Peyer's patch (tissue), 4 donors: Measurements from ENCODE around the gene NIPBL. TPM values are rescaled to one million over a fixed set of nuclear protein-coding genes. Genes with fewer than 3 reads are reported as not detected.
"Not testable (repeated sequence)": the region's sequence is repeated elsewhere in the genome, so short reads cannot be mapped to it uniquely, and the experiment has no call there.

Experiments used
- DNase-seq, 3 donors: peaks; one replicate each; pipeline ENCODE4 v3.0.0-alpha.2; 2017 to 2019
- H3K27ac ChIP-seq, 4 donors: fragments of 200-600 bp; sonication (generic); one replicate each; pipeline ENCODE4 v1.5.1; 2016 to 2019
- H3K27me3 ChIP-seq, 2 donors: fragments of 200-600 bp; sonication (generic); one replicate each; pipeline ENCODE4 v1.5.1; 2019
- H3K36me3 ChIP-seq, 3 donors: fragments of 200-600 bp; sonication (generic); one replicate each; pipeline ENCODE4 v1.5.1; 2016 to 2019
- H3K4me1 ChIP-seq, 4 donors: fragments of 200-600 bp; sonication (generic); one replicate each; pipeline ENCODE4 v1.5.1; 2016 to 2019
- H3K4me3 ChIP-seq, 4 donors: fragments of 200-600 bp; sonication (generic); 1 replicate in 3 of 4; 2 replicates in 1 of 4; pipeline ENCODE4 v1.5.1; 2016 to 2019; ENCODE audit warnings: mild to moderate bottlenecking in 1 of 4
- H3K9me3 ChIP-seq, 4 donors: fragments of 200-600 bp; sonication (generic); one replicate each; pipeline ENCODE4 v1.5.1; 2016 to 2019; ENCODE audit warnings: mild to moderate bottlenecking in 1 of 4
- POLR2A ChIP-seq, 2 donors: fragments of 450-650 bp; IDR thresholded peaks; one replicate each; pipeline ENCODE4 v1.5.1; 2017; ENCODE audit warnings: antibody characterized with exemption in 2 of 2, mild to moderate bottlenecking in 2 of 2, moderate library complexity in 2 of 2
- total RNA-seq, 4 donors: library from RNA; depleted of rRNA; stranded (reverse); fragments of >200 nt; gene quantifications; one replicate each; pipeline ENCODE4 v1.1.0, GENCODE V29; 2016
- TF ChIP-seq, protein P1 (sequence below), 6 experiments: fragments of 450-650 bp in 4 of 6; fragments of 200-600 bp in 2 of 6; sonication (generic) in 1 of 6; IDR thresholded peaks; one replicate each; pipeline ENCODE4 v1.5.1; 2017 to 2019; ENCODE audit warnings: antibody characterized with exemption in 6 of 6, mild to moderate bottlenecking in 3 of 6, moderate library complexity in 1 of 6

Gene NIPBL
- total RNA-seq, 4 donors from 2014 or later, result 48.7 to 109 (median 68.8) TPM

DNA sequence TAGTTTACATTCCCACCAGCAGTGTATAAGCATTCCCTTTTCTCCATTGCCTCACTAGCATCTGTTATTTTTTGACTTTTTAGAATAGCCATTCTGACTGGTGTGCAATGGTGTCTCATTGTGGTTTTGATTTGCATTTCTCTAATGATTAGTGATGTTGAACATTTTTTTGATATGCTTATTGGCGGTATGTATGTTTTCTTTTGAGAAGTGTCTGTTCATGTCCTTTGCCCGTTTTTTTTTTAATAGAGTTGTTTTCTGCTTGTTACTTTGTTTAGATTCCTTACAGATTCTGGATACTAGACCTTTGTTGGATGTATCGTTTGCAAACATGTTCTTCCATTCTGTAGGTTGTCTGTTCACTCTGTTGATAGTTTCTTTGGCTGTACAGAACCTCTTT, 25.3 kb downstream of the NIPBL start:
- Histone ChIP-seq H3K27me3 (no peaks in the 10 kb centered on the region), H3K36me3 (no peaks in the 10 kb centered on the region), H3K4me1 (no peaks in the 10 kb centered on the region), H3K4me3 (no peak overlapping the region), H3K9me3 (no peaks in the 10 kb centered on the region), H3K27ac (no peak overlapping the region)
- DNase-seq, result no peak
- no peak for TF ChIP-seq POLR2A (IDR thresholded peaks at IDR 0.05)
- TF ChIP-seq, protein P1, sequence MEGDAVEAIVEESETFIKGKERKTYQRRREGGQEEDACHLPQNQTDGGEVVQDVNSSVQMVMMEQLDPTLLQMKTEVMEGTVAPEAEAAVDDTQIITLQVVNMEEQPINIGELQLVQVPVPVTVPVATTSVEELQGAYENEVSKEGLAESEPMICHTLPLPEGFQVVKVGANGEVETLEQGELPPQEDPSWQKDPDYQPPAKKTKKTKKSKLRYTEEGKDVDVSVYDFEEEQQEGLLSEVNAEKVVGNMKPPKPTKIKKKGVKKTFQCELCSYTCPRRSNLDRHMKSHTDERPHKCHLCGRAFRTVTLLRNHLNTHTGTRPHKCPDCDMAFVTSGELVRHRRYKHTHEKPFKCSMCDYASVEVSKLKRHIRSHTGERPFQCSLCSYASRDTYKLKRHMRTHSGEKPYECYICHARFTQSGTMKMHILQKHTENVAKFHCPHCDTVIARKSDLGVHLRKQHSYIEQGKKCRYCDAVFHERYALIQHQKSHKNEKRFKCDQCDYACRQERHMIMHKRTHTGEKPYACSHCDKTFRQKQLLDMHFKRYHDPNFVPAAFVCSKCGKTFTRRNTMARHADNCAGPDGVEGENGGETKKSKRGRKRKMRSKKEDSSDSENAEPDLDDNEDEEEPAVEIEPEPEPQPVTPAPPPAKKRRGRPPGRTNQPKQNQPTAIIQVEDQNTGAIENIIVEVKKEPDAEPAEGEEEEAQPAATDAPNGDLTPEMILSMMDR (IDR thresholded peaks at IDR 0.05), result no peak

DNA sequence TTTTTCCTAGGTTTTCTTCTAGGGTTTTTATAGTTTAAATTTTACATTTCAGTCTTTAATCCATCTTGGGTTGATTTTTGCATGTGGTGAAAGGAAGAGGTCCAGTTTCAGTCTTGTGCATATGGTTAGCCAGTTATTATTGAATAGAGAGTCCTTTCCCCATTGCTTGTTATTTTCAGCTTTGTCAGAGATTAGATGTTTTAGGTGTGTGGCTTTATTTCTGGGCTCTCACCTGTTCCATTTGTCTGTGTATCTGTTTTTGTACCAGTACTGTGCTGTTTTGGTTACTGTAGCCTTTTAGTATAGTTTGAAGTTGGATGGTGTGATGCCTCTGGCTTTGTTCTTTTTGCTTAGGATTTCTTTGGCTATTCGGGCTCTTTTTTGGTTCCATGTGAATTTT, 25.8 kb downstream of the NIPBL start:
- no peak overlapping the region for H3K4me3 ChIP-seq
- H3K27me3 ChIP-seq, result no peaks in the 10 kb centered on the region
- no peak for DNase-seq
- no peaks in the 10 kb centered on the region for H3K36me3 ChIP-seq
- H3K9me3 ChIP-seq, result no peaks in the 10 kb centered on the region
- H3K4me1 ChIP-seq, result no peaks in the 10 kb centered on the region
- no peak overlapping the region for H3K27ac ChIP-seq
- TF ChIP-seq, protein P1 (IDR thresholded peaks at IDR 0.05), result no peak
- no peak for TF ChIP-seq POLR2A (IDR thresholded peaks at IDR 0.05)

DNA sequence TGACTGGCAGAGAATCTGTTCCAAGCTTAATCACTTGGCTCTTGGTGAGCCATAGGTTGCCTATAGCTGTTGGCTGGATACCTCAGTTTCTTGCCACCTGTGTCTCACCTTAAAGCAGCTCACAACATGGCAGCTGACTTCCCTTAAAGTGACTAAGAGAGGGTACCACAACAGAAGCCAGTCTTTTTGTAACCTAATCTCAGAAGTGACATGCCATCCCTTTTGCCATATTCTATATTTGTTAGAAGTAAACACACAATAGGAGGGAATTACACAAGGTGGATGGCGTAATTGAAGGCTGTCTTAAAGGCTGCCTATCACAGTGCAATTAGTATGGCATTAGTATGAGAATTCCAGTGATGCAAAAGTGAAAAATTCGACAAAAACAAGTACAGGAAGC, 28.1 kb downstream of the NIPBL start:
- DNase-seq, result no peak
- no peak for TF ChIP-seq POLR2A (IDR thresholded peaks at IDR 0.05)
- TF ChIP-seq, protein P1 (IDR thresholded peaks at IDR 0.05), result no peak
- H3K4me3 ChIP-seq, result no peak overlapping the region
- H3K36me3 ChIP-seq, result no peaks in the 10 kb centered on the region
- no peaks in the 10 kb centered on the region for H3K4me1 ChIP-seq
- no peak overlapping the region for H3K27ac ChIP-seq
- no peaks in the 10 kb centered on the region for H3K9me3 ChIP-seq
- no peaks in the 10 kb centered on the region for H3K27me3 ChIP-seq

DNA sequence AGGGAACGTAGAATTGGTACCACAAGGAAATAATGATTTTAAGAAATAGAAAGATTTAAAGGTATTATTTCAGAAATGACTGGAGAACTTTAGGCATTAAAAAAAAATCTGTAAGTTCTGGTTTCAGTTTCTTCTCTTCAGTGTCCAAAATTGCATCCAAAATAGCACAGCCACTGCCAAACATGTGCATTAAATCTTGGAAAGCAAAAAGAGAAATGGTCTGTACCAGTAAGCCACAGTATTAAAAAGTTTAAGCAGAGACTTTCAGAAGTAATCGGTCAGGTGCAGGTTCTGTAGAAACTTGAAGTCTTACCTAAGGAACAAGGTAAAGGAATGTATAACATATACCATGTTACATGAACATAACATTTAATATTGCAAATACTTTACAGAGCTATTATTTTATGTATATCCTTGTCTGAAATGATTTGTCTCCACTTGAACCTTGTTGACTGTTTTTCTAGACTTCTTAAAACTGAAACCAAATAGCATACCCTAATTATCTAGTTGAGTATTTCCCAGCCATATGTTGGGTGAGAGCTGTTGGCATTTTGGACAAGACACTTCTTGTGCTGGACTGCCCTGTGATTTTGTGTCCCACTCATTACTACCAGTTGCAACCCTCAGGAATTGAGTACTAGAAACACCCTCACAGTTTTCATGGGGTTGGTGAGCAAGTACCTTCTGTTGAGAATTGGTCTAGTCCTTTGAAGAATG, 32.1 kb downstream of the NIPBL start:
- Histone ChIP-seq H3K4me3 (no peak overlapping the region), H3K27me3 (no peaks in the 10 kb centered on the region), H3K36me3 (no peaks in the 10 kb centered on the region), H3K27ac (no peak overlapping the region), H3K9me3 (no peaks in the 10 kb centered on the region), H3K4me1 (no peaks in the 10 kb centered on the region)
- no peak for DNase-seq
- TF ChIP-seq, protein P1 (IDR thresholded peaks at IDR 0.05), result no peak
- no peak for TF ChIP-seq POLR2A (IDR thresholded peaks at IDR 0.05)

DNA sequence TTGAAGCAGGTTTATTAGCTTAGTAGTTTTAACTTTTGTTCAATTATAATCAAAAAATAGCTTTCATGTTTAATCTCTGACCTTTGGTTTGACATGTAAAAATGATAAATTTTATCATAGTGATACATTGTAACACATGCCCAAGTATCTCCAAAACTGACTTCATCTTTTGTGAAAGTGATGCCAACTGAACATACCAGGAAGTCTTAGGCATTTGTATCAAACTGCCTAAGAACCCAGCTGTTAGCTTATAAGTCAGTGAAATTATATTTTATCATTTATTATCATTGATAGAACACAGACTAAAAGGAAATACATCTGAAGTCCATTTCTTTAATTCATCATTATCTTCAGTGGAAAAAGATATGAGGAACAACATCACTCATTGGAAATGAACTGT, 39.1 kb downstream of the NIPBL start:
- DNase-seq, result no peak
- H3K27ac ChIP-seq, result no peak overlapping the region
- TF ChIP-seq, protein P1 (IDR thresholded peaks at IDR 0.05), result no peak
- no peak for TF ChIP-seq POLR2A (IDR thresholded peaks at IDR 0.05)
- H3K36me3 ChIP-seq, result no peaks in the 10 kb centered on the region
- H3K27me3 ChIP-seq, result no peaks in the 10 kb centered on the region
- H3K4me3 ChIP-seq, result no peak overlapping the region
- no peaks in the 10 kb centered on the region for H3K4me1 ChIP-seq
- H3K9me3 ChIP-seq, result no peaks in the 10 kb centered on the region

DNA sequence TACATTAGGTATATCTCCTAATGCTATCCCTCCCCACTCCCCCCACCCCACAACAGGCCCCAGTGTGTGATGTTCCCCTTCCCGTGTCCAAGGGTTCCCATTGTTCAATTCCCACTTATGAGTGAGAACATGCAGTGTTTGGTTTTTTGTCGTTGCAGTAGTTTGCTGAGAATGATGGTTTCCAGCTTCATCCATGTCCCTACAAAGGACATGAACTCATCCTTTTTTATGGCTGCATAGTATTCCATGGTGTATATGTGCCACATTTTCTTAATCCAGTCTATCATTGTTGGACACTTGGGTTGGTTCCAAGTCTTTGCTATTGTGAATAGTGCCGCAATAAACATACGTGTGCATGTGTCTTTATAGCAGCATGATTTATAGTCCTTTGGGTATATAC, 40.0 kb downstream of the NIPBL start:
- not testable (repeated sequence) for H3K27me3 ChIP-seq, DNase-seq, H3K4me3 ChIP-seq, H3K9me3 ChIP-seq, H3K36me3 ChIP-seq, H3K4me1 ChIP-seq, H3K27ac ChIP-seq

DNA sequence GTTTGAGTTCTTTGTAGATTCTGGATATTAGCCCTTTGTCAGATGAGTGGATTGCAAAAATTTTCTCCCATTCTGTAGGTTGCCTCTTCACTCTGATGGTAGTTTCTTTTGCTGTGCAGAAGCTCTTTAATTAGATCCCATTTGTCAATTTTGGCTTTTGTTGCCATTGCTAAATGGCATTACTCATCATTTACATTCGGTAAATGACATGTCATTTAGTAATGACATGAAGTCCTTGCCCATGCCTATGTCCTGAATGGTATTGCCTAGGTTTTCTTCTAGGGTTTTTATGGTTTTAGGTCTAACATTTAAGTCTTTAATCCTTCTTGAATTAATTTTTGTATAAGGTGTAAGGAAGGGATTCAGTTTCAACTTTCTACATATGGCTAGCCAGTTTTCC, 40.8 kb downstream of the NIPBL start:
- H3K27ac ChIP-seq, H3K9me3 ChIP-seq, H3K36me3 ChIP-seq, H3K27me3 ChIP-seq, H3K4me3 ChIP-seq, H3K4me1 ChIP-seq, DNase-seq: not testable (repeated sequence)
